ENCODE measurements around the gene NOP56. TPM values are rescaled to one million over a fixed set of nuclear protein-coding genes. Genes with fewer than 3 reads are reported as not detected.

NOP56 gene
- polyA plus RNA-seq, 1 donor (not counting 4 experiments of a cell fraction or from before 2014, with no cell fraction given), result 242 TPM

- H3K4me1 ChIP-seq (ENCODE audit: control insufficient read depth, extremely low read depth, insufficient read depth, low read length), result no peaks in the 10 kb centered on the region
- no peaks in the 10 kb centered on the region for H3K9me1 ChIP-seq (ENCODE audit: control insufficient read depth, extremely low read depth, insufficient read depth, low read length)
- no peak overlapping the region for H2AFZ ChIP-seq (ENCODE audit: control insufficient read depth, low read length)
- TF ChIP-seq, protein P1, sequence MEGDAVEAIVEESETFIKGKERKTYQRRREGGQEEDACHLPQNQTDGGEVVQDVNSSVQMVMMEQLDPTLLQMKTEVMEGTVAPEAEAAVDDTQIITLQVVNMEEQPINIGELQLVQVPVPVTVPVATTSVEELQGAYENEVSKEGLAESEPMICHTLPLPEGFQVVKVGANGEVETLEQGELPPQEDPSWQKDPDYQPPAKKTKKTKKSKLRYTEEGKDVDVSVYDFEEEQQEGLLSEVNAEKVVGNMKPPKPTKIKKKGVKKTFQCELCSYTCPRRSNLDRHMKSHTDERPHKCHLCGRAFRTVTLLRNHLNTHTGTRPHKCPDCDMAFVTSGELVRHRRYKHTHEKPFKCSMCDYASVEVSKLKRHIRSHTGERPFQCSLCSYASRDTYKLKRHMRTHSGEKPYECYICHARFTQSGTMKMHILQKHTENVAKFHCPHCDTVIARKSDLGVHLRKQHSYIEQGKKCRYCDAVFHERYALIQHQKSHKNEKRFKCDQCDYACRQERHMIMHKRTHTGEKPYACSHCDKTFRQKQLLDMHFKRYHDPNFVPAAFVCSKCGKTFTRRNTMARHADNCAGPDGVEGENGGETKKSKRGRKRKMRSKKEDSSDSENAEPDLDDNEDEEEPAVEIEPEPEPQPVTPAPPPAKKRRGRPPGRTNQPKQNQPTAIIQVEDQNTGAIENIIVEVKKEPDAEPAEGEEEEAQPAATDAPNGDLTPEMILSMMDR (optimal IDR thresholded peaks at IDR 0.05 in 1 of 3, IDR thresholded peaks at IDR 0.05 in 1 of 3, conservative IDR thresholded peaks at IDR 0.05 in 1 of 3; ENCODE audit: extremely low read depth in 1 of 3, insufficient read depth in 2 of 3, low read length in 3 of 3), result no peak
- TF ChIP-seq EZH2 (IDR thresholded peaks at IDR 0.05; ENCODE audit: low read length), result no peak
- H3K9me3 ChIP-seq (ENCODE audit: control insufficient read depth, low read depth, low read length), result no peaks in the 10 kb centered on the region
- dilution Hi-C loops (cut with MboI; ENCODE audit: extremely low pct_ligation_motif_present, low sequenced_read_pairs), result no loop called here
- H3K27ac ChIP-seq (ENCODE audit: control insufficient read depth, insufficient read depth, low read length), result no peak overlapping the region
- H3K4me3 ChIP-seq (ENCODE audit: control insufficient read depth in 2 of 3, extremely low read depth in 1 of 3, insufficient read depth in 2 of 3, low read depth in 1 of 3, low read length in 3 of 3), result no peak overlapping the region
- peaks cover 6% of the 10 kb centered on the region for H3K27me3 ChIP-seq (ENCODE audit: control insufficient read depth, extremely low read depth, insufficient read depth, low read length)
- no peaks in the 10 kb centered on the region for H3K36me3 ChIP-seq (ENCODE audit: control insufficient read depth in 2 of 2, extremely low read depth in 1 of 2, insufficient read depth in 2 of 2, low read length in 2 of 2)
- FAIRE-seq (no peak), DNase-seq (ENCODE audit: low read depth, low spot score) (no peak)
- no peaks in the 10 kb centered on the region for H4K20me1 ChIP-seq (ENCODE audit: control insufficient read depth, extremely low read depth, insufficient read depth, low read length)
- no peak overlapping the region for H3K9ac ChIP-seq (ENCODE audit: control insufficient read depth, extremely low read depth, insufficient read depth, low read length)
- H3K79me2 ChIP-seq (ENCODE audit: control insufficient read depth, insufficient read depth, low read length), result no peaks in the 10 kb centered on the region
- no peak overlapping the region for H3K4me2 ChIP-seq (ENCODE audit: control insufficient read depth, extremely low read depth, insufficient read depth, low read depth, low read length)
These were observed 35.8 kb upstream of the NOP56 start for GRCh38 chr20:2616634-2617033.

DNA sequence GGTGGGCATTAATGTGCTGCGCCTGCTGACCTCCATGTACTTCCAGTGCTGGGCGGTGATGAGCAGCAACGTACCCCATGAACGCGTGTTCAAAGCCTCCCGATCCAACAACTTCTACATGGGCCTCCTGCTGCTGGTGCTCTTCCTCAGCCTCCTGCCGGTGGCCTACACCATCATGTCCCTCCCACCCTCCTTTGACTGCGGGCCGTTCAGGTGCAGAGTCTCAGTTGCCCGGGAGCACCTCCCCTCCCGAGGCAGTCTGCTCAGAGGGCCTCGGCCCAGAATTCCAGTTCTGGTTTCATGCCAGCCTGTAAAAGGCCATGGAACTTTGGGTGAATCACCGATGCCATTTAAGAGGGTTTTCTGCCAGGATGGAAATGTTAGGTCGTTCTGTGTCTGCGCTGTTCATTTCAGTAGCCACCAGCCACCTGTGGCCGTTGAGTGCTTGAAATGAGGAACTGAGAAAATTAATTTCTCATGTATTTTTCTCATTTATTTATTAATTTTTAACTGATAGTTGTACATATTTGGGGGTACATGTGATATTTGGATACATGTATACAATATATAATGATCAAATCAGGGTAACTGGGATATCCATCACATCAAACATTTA is 35.2 kb upstream of the NOP56 start:
- no peak overlapping the region for H3K4me2 ChIP-seq (ENCODE audit: control insufficient read depth, extremely low read depth, insufficient read depth, low read depth, low read length)
- no peaks in the 10 kb centered on the region for H3K79me2 ChIP-seq (ENCODE audit: control insufficient read depth, insufficient read depth, low read length)
- peaks cover 4% of the 10 kb centered on the region for H3K27me3 ChIP-seq (ENCODE audit: control insufficient read depth, extremely low read depth, insufficient read depth, low read length)
- no peak overlapping the region for H3K27ac ChIP-seq (ENCODE audit: control insufficient read depth, insufficient read depth, low read length)
- H3K9me1 ChIP-seq (ENCODE audit: control insufficient read depth, extremely low read depth, insufficient read depth, low read length), result no peaks in the 10 kb centered on the region
- dilution Hi-C loops (cut with MboI; ENCODE audit: extremely low pct_ligation_motif_present, low sequenced_read_pairs), result no loop called here
- TF ChIP-seq, protein P1 (optimal IDR thresholded peaks at IDR 0.05 in 1 of 3, IDR thresholded peaks at IDR 0.05 in 1 of 3, conservative IDR thresholded peaks at IDR 0.05 in 1 of 3; ENCODE audit: extremely low read depth in 1 of 3, insufficient read depth in 2 of 3, low read length in 3 of 3), result no peak
- no peak for TF ChIP-seq EZH2 (IDR thresholded peaks at IDR 0.05; ENCODE audit: low read length)
- H3K36me3 ChIP-seq (ENCODE audit: control insufficient read depth in 2 of 2, extremely low read depth in 1 of 2, insufficient read depth in 2 of 2, low read length in 2 of 2), result no peaks in the 10 kb centered on the region
- no peak for FAIRE-seq
- H2AFZ ChIP-seq (ENCODE audit: control insufficient read depth, low read length), result no peak overlapping the region
- no peaks in the 10 kb centered on the region for H4K20me1 ChIP-seq (ENCODE audit: control insufficient read depth, extremely low read depth, insufficient read depth, low read length)
- no peak for DNase-seq (ENCODE audit: low read depth, low spot score)
- H3K9me3 ChIP-seq (ENCODE audit: control insufficient read depth, low read depth, low read length), result no peaks in the 10 kb centered on the region
- H3K9ac ChIP-seq (ENCODE audit: control insufficient read depth, extremely low read depth, insufficient read depth, low read length), result no peak overlapping the region
- H3K4me1 ChIP-seq (ENCODE audit: control insufficient read depth, extremely low read depth, insufficient read depth, low read length), result no peaks in the 10 kb centered on the region
- H3K4me3 ChIP-seq (ENCODE audit: control insufficient read depth in 2 of 3, extremely low read depth in 1 of 3, insufficient read depth in 2 of 3, low read depth in 1 of 3, low read length in 3 of 3), result no peak overlapping the region
